ENCODE data around the gene TXNDC16. TPM values are rescaled to one million over a fixed set of nuclear protein-coding genes. Genes with fewer than 3 reads are reported as not detected.

TXNDC16 gene
- 9.8 and 11.5 TPM in 2 replicates for total RNA-seq

GRCh38 chr14:52552063-52552988 is at the start of gene TXNDC16, which contains the start of gene GPR137C:
Gene TXNDC16, minus strand, starts transcription at chr14:52552505. Its CDS starts 8,948 bp downstream, at chr14:52543557.
Gene GPR137C, plus strand, starts transcription at chr14:52552836. Its CDS starts 312 bp downstream, at chr14:52553148.
- Histone ChIP-seq H3K4me2 (ENCODE audit: insufficient read depth, low read length) (peak within 1 kb of the TSS; percentile 94), H3K79me2 (ENCODE audit: insufficient read depth, low read length) (no peaks in the 10 kb centered on the region), H3K9me3 (ENCODE audit: low read depth, low read length) (no peaks in the 10 kb centered on the region), H4K20me1 (ENCODE audit: insufficient read depth, low read length) (no peaks in the 10 kb centered on the region), H3K4me1 (ENCODE audit: insufficient read depth, low read length) (peaks cover 16% of the 10 kb centered on the region), H2AFZ (ENCODE audit: low read length) (peak within 1 kb of the TSS; percentile 97), H3K27ac (ENCODE audit: low read depth, low read length) (peak within 1 kb of the TSS; percentile 84), H3K36me3 (ENCODE audit: insufficient read depth, low read length) (no peaks in the 10 kb centered on the region), H3K27me3 (ENCODE audit: insufficient read depth, low read length) (no peaks in the 10 kb centered on the region), H3K4me3 (ENCODE audit: insufficient read depth, low read length) (peak within 1 kb of the TSS; percentile 87)
- TF ChIP-seq CTCF (IDR thresholded peaks at IDR 0.05; ENCODE audit: extremely low read depth, low read depth, low read length): no peak
- peak; percentile 99 for DNase-seq (ENCODE audit: insufficient read length, low spot score, missing footprints)

- Histone ChIP-seq H3K4me3 (ENCODE audit: insufficient read depth, low read length) (no peak overlapping the region), H3K9me3 (ENCODE audit: low read depth, low read length) (no peaks in the 10 kb centered on the region), H2AFZ (ENCODE audit: low read length) (no peak overlapping the region), H3K27ac (ENCODE audit: low read depth, low read length) (no peak overlapping the region), H3K36me3 (ENCODE audit: insufficient read depth, low read length) (no peaks in the 10 kb centered on the region), H4K20me1 (ENCODE audit: insufficient read depth, low read length) (no peaks in the 10 kb centered on the region), H3K79me2 (ENCODE audit: insufficient read depth, low read length) (no peaks in the 10 kb centered on the region), H3K4me2 (ENCODE audit: insufficient read depth, low read length) (no peak overlapping the region), H3K27me3 (ENCODE audit: insufficient read depth, low read length) (no peaks in the 10 kb centered on the region), H3K4me1 (ENCODE audit: insufficient read depth, low read length) (no peaks in the 10 kb centered on the region)
- no peak for DNase-seq (ENCODE audit: insufficient read length, low spot score, missing footprints)
- TF ChIP-seq CTCF (IDR thresholded peaks at IDR 0.05; ENCODE audit: extremely low read depth, low read depth, low read length): no peak
These were observed 47.7 kb upstream of the TXNDC16 start for GRCh38 chr14:52599974-52600373.

- Histone ChIP-seq H3K27me3 (ENCODE audit: insufficient read depth, low read length) (no peaks in the 10 kb centered on the region), H3K9me3 (ENCODE audit: low read depth, low read length) (no peaks in the 10 kb centered on the region), H4K20me1 (ENCODE audit: insufficient read depth, low read length) (no peaks in the 10 kb centered on the region), H3K36me3 (ENCODE audit: insufficient read depth, low read length) (no peaks in the 10 kb centered on the region), H3K4me3 (ENCODE audit: insufficient read depth, low read length) (no peak overlapping the region), H2AFZ (ENCODE audit: low read length) (no peak overlapping the region), H3K4me2 (ENCODE audit: insufficient read depth, low read length) (no peak overlapping the region), H3K79me2 (ENCODE audit: insufficient read depth, low read length) (no peaks in the 10 kb centered on the region), H3K27ac (ENCODE audit: low read depth, low read length) (no peak overlapping the region), H3K4me1 (ENCODE audit: insufficient read depth, low read length) (no peaks in the 10 kb centered on the region)
- TF ChIP-seq CTCF (IDR thresholded peaks at IDR 0.05; ENCODE audit: extremely low read depth, low read depth, low read length): no peak
- DNase-seq (ENCODE audit: insufficient read length, low spot score, missing footprints): no peak
These were observed 46.3 kb upstream of the TXNDC16 start for GRCh38 chr14:52598568-52598967.

- Histone ChIP-seq H3K9me3 (ENCODE audit: low read depth, low read length) (no peaks in the 10 kb centered on the region), H3K4me2 (ENCODE audit: insufficient read depth, low read length) (no peak overlapping the region), H3K36me3 (ENCODE audit: insufficient read depth, low read length) (no peaks in the 10 kb centered on the region), H3K4me1 (ENCODE audit: insufficient read depth, low read length) (no peaks in the 10 kb centered on the region), H3K27me3 (ENCODE audit: insufficient read depth, low read length) (no peaks in the 10 kb centered on the region), H3K27ac (ENCODE audit: low read depth, low read length) (no peak overlapping the region), H3K4me3 (ENCODE audit: insufficient read depth, low read length) (no peak overlapping the region), H3K79me2 (ENCODE audit: insufficient read depth, low read length) (no peaks in the 10 kb centered on the region), H4K20me1 (ENCODE audit: insufficient read depth, low read length) (no peaks in the 10 kb centered on the region), H2AFZ (ENCODE audit: low read length) (no peak overlapping the region)
- no peak for TF ChIP-seq CTCF (IDR thresholded peaks at IDR 0.05; ENCODE audit: extremely low read depth, low read depth, low read length)
- DNase-seq (ENCODE audit: insufficient read length, low spot score, missing footprints): no peak
These were observed 44.6 kb upstream of the TXNDC16 start for GRCh38 chr14:52596861-52597260.

All from osteoblast (primary cell).